ENCODE data around the gene SEC61A1.

DNA sequence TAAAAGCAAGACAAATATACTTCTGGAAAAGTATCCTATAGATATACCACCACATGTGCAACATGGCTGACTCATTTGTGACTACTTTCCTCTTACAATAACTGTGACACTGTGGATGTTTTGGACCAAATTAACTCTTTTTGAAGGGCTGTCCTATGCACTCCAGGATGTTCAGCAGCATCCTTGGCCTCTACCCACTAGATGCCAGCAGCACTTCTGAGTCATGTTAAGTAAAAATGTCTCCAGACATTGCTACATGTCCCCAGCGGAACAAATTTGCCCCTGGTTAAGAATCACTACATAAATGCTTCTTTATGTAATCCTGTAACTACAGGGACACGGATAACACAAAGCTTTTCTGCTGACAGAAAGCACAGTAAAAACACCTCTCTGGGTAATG, 39.3 kb downstream of the SEC61A1 start:
- TF ChIP-seq ZNF146 (tag by site-specific recombination; IDR thresholded peaks at IDR 0.05) (no peak), ZXDB (tag by site-specific recombination; IDR thresholded peaks at IDR 0.05) (no peak), ZNF121 (tag by site-specific recombination; IDR thresholded peaks at IDR 0.05) (no peak), ZNF600 (tag by site-specific recombination; IDR thresholded peaks at IDR 0.05) (no peak), ZNF416 (tag by site-specific recombination; IDR thresholded peaks at IDR 0.05) (no peak), ZNF335 (tag by site-specific recombination; conservative IDR thresholded peaks at IDR 0.05) (no peak)
- TF ChIP-seq, protein P1, sequence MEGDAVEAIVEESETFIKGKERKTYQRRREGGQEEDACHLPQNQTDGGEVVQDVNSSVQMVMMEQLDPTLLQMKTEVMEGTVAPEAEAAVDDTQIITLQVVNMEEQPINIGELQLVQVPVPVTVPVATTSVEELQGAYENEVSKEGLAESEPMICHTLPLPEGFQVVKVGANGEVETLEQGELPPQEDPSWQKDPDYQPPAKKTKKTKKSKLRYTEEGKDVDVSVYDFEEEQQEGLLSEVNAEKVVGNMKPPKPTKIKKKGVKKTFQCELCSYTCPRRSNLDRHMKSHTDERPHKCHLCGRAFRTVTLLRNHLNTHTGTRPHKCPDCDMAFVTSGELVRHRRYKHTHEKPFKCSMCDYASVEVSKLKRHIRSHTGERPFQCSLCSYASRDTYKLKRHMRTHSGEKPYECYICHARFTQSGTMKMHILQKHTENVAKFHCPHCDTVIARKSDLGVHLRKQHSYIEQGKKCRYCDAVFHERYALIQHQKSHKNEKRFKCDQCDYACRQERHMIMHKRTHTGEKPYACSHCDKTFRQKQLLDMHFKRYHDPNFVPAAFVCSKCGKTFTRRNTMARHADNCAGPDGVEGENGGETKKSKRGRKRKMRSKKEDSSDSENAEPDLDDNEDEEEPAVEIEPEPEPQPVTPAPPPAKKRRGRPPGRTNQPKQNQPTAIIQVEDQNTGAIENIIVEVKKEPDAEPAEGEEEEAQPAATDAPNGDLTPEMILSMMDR (tag by site-specific recombination; IDR thresholded peaks at IDR 0.05) = no peak
